HG03521 (cell line): ENCODE measurements around the gene MACF1.

ENCODE experiments used
- ATAC-seq: cut with Tn5 transposase; IDR thresholded peaks from one replicate; pipeline ENCODE4 v1.9.1; 2021; ENCODE audit warnings: mild to moderate bottlenecking, moderate library complexity; ENCODE audit not compliant: unreplicated experiment

Gene MACF1

GRCh38 chr1:39258925-39259244 lies 54.4 kb downstream of the MACF1 start:
- ATAC-seq = no peak

GRCh38 chr1:39261712-39262221 lies 57.3 kb downstream of the MACF1 start:
- no peak for ATAC-seq

- ATAC-seq = no peak
Observed at GRCh38 chr1:39262802-39263201, 58.3 kb downstream of the MACF1 start.

GRCh38 chr1:39266269-39266668 lies 61.8 kb downstream of the MACF1 start:
- no peak for ATAC-seq

DNA sequence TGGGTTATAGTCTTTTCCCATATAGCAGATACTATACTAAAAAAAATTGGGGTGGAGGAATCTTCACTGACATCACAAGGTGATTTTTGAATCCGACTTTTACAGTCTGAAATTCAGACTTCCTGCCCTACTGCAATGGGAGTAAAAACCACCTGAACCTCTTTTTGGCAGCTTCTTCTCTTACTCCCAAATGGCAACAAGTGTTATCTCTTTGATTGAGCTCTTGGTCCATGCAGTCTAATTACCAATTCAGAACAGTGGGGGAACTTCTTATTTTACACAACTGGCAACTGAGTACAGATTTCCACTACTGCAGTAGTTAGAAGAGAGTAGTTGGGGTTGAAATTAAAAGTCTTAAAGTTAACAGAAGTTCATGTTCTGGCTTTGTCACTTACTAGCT lies 62.3 kb downstream of the MACF1 start:
- no peak for ATAC-seq

GRCh38 chr1:39268112-39268581 lies 63.7 kb downstream of the MACF1 start:
- no peak for ATAC-seq

- ATAC-seq = no peak
Observed at GRCh38 chr1:39268906-39269305, 64.4 kb downstream of the MACF1 start.

- no peak for ATAC-seq
Observed at GRCh38 chr1:39269349-39269748, 64.9 kb downstream of the MACF1 start.

GRCh38 chr1:39269791-39270342 lies 65.4 kb downstream of the MACF1 start:
- peak; percentile 59 for ATAC-seq

- ATAC-seq = no peak
Observed at GRCh38 chr1:39270368-39270767, 65.9 kb downstream of the MACF1 start.

DNA sequence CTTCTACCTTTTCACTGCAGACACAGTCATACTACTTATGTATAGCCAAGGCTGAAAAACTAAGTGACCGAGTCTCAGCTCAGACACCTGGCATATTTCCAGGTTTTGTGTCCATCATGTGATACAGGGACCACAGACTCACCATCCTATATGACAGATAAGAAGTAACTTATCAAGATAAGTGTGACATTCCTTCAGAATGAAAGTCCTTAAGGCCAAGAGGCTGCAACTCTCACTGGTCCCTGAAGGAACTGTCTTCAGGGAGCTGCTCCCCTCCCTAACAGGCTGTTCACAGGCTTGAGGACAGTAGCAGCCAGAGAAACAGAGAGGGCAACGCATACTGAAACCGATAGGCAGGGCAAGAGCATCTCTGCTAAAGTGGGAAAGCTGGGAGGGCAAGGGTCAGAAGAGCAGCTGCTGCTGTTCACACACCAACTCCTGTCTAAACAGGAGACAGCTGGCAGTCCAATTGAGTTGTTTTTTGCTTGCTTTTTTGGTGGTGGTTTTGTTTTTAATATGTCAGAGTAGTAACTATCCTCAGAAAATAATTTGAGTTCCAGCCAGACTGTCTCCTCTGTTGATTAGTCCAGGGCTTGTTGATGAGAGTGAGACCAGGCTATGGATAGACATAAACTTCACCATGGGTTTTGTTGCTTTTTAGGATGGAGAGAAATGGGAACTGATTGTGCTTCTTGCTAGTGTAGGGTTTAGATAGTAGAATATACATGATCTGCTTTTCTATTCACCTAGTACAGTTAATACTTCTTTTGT lies 67.7 kb downstream of the MACF1 start:
- ATAC-seq = peak; percentile 42

DNA sequence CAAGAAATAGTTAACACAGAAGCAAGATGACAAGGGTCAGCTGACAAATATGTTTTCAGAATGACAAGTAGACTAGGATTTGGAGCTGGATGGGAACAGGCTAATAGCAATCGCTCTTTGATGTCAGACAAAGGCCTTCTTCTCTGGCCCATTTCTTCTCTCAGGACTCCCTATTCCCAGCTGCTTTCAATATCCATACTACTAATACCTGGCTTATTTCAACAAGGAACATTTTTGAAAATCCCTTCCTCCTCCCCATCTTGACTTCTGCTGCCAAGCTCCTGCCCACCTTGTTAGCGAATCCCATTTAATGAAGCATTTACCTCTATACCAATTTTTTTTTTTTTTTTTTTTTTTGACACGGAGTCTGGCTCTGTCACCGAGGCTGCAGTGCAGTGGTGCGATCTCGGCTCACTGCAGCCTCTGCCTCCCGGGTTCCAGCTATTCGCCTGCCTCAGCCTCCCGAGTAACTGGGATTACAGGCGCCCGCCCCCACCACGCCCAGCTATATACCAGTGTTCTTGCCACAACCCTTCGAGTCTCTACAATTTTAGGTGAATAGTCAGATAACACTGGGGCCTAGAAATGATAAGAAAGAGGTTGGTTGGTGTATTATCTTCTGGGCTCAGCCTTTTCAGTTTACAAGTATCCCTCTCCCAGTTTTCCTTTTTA lies 68.4 kb downstream of the MACF1 start:
- no peak for ATAC-seq

- ATAC-seq = no peak
Observed at GRCh38 chr1:39275836-39276507, 71.5 kb downstream of the MACF1 start.

DNA sequence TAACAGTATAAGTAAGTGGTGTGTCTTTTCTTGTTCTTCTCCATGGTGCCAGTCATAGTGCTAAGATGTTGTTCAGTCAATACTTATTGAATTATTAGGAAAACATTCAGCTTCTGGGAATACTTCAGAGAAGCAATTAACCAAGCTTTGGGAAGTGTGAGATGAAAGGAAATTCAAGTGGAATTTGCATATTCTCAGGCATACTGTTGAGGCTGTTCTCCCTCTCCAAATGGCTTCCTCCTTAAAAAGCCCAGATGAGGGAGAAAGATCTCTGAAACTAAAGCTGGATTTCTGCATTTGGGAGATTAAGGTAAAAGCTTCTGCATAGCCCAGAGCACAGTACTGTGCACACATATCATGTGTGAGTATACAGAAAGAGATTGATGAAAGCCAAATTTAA lies 73.4 kb downstream of the MACF1 start:
- no peak for ATAC-seq

DNA sequence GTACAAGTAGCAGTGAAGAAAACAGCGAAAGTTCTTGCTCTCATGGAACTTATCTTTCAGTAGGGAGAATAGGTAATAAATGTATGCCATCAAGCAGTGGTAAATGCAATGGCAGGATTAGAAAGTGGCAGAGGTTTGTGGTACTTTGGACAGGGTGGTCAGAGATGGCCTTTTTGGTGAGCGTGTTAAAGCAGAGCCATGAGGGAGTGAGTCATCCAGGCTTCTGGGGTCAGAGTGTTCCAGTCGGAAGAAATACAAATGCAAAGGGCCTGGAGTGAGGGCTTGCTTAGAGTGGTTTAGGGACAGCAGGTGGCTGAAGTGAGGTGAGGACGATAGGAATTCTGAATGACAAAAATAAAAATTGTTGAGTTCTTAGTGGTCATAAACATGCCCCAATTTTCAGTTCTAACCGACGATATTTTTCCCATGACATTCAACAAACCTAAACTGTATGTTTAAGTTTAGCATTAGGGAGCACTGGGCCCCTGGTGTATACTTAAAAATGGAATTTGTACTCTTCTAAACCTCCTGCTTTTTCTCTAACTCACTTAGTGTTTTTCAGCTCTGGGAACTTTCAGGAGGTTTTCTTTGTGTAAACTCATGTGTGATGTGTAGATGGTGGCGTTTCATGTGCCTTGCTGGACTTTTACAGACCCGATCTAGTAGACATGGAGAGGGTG lies 78.2 kb downstream of the MACF1 start:
- no peak for ATAC-seq

DNA sequence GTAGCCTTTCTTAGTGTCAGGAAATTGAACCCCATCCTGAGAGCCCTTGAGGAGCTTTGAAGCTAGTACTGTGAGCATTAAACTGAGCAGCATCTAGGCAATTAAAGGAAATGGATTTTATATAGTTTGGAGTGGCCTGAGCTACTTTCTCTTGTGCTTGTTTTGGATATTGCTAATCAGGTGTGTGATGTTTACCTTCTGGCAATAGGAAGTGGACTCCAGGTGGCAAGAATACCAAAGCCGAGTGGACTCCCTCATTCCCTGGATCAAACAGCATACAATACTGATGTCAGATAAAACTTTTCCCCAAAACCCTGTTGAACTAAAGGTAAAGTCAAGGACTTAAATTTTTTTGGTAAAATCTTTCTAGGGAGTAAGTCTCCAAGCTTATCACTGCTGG lies 79.4 kb downstream of the MACF1 start:
- ATAC-seq = no peak

DNA sequence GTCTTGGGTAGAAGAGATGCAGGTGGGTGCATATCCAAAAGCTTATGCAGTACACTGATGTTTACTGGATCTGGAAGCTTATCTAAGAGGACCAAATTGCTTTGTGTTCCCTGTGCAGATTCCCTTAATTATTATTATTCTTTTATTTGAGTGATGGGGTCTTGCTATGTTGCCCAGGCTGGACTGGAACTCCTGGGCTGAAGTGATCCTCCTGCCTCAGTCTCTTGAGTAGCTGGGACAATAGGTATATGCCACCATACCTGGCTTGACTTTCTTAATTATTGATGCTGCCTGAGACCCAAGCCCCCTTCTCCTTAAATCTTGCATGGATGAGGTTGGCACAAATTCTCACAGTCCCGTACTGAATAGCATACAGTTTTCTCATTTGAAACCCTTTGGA lies 83.0 kb downstream of the MACF1 start:
- ATAC-seq = no peak

- no peak for ATAC-seq
Observed at GRCh38 chr1:39288735-39289465, 84.4 kb downstream of the MACF1 start.

GRCh38 chr1:39292401-39292800 lies 87.9 kb downstream of the MACF1 start:
- no peak for ATAC-seq

- ATAC-seq = no peak
Observed at GRCh38 chr1:39293375-39294070, 89.0 kb downstream of the MACF1 start.
